ENCODE results near the gene MYF5. TPM values are rescaled to one million over a fixed set of nuclear protein-coding genes. Genes with fewer than 3 reads are reported as not detected.
A peak's percentile ranks its signal among the peaks of the same experiment; 100 is the strongest.

Gene MYF5
- total RNA-seq, 1 experiment from 2014 or later = not detected

GRCh38 chr12:80708975-80709328, 7.8 kb upstream of the MYF5 start:
- Histone ChIP-seq H4K91ac (ENCODE audit: insufficient read length, low read depth, low read length) (no peak overlapping the region), H3K56ac (ENCODE audit: insufficient read length, low read depth, low read length) (no peak overlapping the region), H3K23me2 (ENCODE audit: insufficient read length, low read depth, low read length, poor library complexity, severe bottlenecking) (peaks cover 21% of the 10 kb centered on the region), H4K5ac (ENCODE audit: insufficient read length, low read depth, low read length) (no peak overlapping the region), H3K4ac (ENCODE audit: low read depth, low read length) (no peak overlapping the region), H3K4me1 (ENCODE audit: insufficient read depth, low read length) (peaks cover 3% of the 10 kb centered on the region; the same call in 1 of the 2 replicates), H2BK5ac (ENCODE audit: insufficient read length, low read length) (no peak overlapping the region), H3K9me3 (ENCODE audit: control insufficient read depth, low read depth, low read length) (no peaks in the 10 kb centered on the region), H2AFZ (ENCODE audit: low read length) (no peak overlapping the region), H3K9ac (ENCODE audit: extremely low read depth, insufficient read length, low read length) (no peak overlapping the region), H2BK12ac (ENCODE audit: insufficient read length, low read depth, low read length) (no peak overlapping the region), H3K27ac (ENCODE audit: insufficient read length, low read depth, low read length) (no peak overlapping the region), H4K20me1 (ENCODE audit: control insufficient read depth, insufficient read depth, insufficient read length) (no peaks in the 10 kb centered on the region), H3K18ac (ENCODE audit: insufficient read length, low read depth, low read length) (no peak overlapping the region), H2BK120ac (ENCODE audit: low read depth, low read length, poor library complexity, severe bottlenecking) (no peak overlapping the region), H2AK5ac (ENCODE audit: insufficient read length, low read length) (no peak overlapping the region), H3K23ac (ENCODE audit: insufficient read length, low read depth, low read length) (no peak overlapping the region), H3T11ph (ENCODE audit: low read length) (no peak overlapping the region), H3K79me2 (ENCODE audit: insufficient read depth, low read length) (no peaks in the 10 kb centered on the region), H2BK20ac (ENCODE audit: low read depth, low read length, poor library complexity, severe bottlenecking) (no peak overlapping the region), H3K14ac (ENCODE audit: insufficient read depth, low read length) (no peak overlapping the region), H3K27me3 (ENCODE audit: insufficient read depth, low read length) (peaks cover 60% of the 10 kb centered on the region), H3K79me1 (ENCODE audit: insufficient read depth, low read depth, low read length, poor library complexity, severe bottlenecking) (no peaks in the 10 kb centered on the region), H3K4me2 (ENCODE audit: insufficient read depth, insufficient read length, low read length) (peak overlapping the region; percentile 94), H4K8ac (replicated peaks; ENCODE audit: insufficient read length, low read depth, low read length) (no peak overlapping the region), H2BK15ac (ENCODE audit: low read depth, low read length) (no peak overlapping the region)
- H3K36me3 Mint-ChIP-seq (ENCODE audit: insufficient read depth in 1 of 3, low read depth in 3 of 3) = no peaks in the 10 kb centered on the region
- no peaks in the 10 kb centered on the region; a peak in 1 of 5 replicates for H3K9me3 Mint-ChIP-seq
- peak overlapping the region; percentile 62 to 81 for H3K4me3 Mint-ChIP-seq
- TF ChIP-seq CTCF (conservative IDR thresholded peaks at IDR 0.05) = no peak
- peaks cover 95% of the 10 kb centered on the region for H3K27me3 Mint-ChIP-seq (ENCODE audit: low read depth)
- 0 out of 7 replicates have a peak overlapping the region, but pooled peaks of 1 of the 3 experiments have one; percentile 24 for H3K27ac Mint-ChIP-seq
- no peak for DNase-seq
- peaks cover 51 to 55% of the 10 kb centered on the region in 2 experiments for H3K4me1 Mint-ChIP-seq
- no CpG with 5 or more reads among the region's 10 CpGs for WGBS (ENCODE audit: extremely low coverage, insufficient read length, low lambda C conversion rate)

Measured in H9 (cell line).